SW 1271 (cell line): ENCODE data around the gene SORL1.

Experiments
- DNase-seq, 2 experiments: peaks; one replicate each; lab custom pipeline; 2025; lab: John Stamatoyannopoulos, UW

SORL1 gene

DNA sequence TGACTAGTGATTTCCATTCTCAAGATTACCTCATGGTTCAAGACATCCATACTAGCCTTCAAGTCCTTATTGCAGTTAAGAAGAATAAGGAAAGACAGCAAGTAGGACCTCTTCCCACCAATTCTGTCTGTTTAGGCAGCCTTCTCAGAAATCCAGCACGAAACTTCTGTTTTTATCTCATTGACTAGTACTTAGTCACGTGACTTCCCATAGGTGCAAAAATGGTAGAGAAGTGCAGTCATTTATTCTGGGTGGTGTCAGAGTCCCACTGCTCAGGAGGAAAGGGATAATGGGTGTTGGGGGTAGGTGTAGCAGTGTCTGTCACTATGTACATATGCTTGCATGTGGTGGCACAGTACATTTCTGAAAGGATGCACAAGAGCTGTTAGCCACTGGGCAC lies 58.3 kb downstream of the SORL1 start:
- DNase-seq, result no peak

DNA sequence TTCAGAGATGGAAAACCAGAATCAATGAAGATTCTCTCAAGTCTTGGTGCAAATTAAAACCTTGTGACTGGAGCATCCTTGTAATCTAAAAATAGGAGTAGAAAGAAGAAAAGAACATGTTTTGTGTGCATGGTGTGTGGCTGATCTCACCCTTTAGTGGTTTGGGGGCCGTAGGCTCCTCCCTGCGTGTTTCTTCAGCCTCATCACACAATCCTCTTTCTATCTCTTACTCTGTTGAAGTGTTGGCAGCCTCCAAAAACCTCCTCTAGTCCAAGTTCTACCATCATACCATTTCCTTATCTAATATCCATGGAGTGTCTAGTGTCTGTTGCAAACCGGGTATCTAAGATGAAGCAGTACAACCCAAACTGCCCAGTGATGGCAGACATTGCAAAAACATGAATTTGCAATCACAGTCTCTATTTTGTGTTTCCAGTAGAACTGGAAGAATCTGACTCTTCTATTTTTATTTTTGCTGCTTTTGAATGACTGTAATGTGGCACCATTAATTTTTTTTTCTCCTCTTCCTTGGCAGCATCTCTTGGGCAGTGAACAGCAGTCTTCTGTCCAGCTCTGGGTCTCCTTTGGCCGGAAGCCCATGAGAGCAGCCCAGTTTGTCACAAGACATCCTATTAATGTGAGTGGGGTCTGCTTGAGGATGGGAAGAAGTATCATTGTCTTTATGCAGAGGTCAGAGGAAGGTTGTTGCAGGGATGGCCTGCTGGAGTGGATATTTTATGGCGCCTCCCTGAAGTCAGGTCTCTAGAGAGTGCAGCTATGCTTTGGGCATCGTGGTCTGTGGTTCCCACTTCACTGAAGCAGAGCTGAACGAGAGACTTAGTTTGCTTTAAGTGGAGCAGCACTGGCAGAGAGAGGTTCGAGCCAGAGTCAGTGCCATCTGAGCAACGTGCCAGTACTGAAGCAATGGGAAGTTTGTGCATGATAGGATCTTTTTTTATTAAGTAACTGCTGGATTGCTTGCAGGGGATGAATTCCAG lies 60.7 kb downstream of the SORL1 start:
- no peak for DNase-seq

DNA sequence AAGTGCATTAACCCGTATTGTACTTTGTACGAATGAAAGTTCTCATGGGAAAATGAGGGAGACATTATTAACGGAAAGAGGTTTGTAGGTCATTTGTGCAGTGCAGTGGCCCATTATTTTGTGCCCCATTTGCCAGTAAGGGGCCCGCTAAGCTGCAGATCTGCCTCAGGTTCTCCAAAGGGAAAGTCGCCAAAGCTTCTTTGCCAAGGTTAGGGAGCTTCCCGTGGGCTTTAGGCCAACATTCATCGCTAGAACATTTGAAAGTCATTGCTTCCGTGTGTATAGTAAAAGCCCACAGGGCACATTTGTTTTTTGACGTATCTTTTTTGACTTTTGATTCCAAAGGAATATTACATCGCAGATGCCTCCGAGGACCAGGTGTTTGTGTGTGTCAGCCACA lies 61.7 kb downstream of the SORL1 start:
- DNase-seq, result no peak

DNA sequence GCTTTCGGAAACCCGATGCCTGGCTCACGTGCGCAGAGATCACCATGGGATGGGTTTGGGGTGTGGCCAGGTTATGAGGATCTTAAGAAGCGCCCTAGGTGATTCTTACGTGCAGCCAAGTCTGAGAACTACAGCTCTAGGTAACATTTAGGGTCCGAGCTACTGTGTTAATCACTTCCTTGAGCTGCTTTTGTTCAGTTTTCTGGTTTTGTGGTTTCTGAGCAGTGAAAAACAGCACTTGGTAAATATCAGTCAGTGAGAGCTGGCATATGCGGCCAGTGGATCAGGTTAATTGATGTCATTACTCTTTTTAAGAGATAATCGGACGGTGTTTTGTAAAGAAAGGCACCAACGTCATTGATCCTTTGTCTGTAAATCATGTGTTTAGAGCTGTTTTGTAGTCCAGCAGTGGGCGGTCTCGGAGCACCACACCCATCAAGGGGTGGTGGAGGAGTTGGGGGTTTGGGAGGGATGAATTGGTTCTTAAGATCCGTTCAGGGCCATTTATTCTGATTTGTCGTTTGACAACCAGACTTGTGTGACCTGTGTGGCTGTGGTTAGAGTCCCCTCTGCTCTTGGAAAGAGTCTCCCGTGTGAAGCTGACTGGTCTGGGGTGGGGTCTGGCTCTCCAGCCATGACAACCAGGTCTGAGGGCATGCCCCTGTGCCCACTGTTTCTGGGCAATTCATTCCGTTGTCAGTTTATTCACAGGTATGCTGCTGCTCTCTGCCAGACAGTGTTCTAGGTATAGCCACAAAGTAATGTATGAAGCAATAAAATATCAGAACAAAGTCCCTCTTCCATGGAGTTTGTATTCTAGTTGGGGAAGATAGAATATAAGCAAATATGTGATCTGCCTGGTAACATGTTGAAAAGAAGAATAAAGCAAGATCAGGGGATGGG lies 62.6 kb downstream of the SORL1 start:
- DNase-seq, result no peak

DNA sequence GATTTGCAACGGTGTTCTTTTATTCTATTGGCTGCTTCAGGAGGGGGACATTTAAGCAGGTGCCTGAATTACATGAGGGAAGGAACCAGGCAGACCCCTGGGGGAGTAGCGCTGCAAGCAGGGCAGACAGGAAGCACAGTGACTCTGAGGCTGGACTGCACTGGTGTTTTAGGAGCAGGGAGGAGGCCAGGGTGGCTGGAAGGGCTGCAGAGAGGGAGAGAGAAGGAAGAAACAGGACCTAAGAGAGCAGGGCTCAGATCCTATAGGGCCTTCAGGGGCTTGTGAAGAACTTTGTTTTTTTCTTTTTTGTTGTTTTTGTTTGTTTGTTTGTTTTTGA lies 63.2 kb downstream of the SORL1 start:
- DNase-seq, result no peak

DNA sequence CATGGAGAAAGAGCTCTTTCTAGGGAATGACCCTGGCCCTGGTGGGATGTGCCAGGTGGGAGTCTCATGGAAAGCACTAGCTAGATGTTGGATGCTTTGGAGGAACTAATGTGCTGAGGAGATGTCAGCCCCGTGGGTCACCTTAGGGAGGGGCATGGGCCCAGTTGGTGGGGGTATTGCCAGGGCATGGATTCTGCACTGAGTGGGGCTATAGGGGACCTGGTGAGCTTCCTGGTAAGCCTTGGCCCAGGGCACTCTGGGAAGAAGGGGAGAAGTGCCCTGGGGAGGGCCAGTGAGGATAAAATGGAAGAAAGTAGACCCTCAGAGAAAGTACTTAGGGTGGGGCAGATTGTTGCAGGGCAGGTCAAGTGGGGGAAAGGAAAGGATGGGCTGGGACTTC lies 65.9 kb downstream of the SORL1 start:
- no peak for DNase-seq

DNA sequence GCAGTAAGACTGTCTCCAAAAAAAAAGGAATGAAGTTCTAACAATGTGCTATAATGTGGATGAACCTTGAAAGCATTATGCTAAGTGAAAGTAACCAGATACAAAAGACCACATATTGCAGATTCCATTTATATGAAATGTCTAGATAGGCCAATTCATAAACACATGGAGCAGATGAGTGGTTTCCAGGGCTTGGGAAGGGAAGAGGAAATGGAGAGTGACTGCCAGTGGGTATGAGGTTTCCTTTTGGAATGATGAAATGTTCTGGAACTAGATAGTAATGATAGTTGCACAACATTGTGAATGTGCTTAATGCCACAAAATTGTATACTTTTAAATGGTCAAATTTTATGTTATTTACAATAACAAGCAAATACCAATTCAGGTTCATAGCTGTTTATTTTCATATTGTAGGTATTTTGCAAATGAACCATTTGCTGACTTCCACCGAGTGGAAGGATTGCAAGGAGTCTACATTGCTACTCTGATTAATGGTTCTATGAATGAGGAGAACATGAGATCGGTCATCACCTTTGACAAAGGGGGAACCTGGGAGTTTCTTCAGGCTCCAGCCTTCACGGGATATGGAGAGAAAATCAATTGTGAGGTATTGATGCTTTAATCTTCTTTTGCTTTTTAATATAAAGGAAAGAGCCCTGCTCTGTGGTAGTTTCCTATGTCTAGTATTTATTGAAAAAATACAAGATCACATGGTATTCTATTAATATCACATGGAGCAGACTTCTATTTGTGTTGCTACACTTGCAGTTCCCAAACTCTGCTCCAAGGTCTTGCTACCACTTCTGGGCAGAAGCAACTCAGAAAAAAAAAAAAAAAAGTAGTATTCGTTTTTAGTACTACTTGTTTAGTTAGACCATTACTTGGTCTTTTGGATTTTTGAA lies 68.4 kb downstream of the SORL1 start:
- DNase-seq, result no peak

DNA sequence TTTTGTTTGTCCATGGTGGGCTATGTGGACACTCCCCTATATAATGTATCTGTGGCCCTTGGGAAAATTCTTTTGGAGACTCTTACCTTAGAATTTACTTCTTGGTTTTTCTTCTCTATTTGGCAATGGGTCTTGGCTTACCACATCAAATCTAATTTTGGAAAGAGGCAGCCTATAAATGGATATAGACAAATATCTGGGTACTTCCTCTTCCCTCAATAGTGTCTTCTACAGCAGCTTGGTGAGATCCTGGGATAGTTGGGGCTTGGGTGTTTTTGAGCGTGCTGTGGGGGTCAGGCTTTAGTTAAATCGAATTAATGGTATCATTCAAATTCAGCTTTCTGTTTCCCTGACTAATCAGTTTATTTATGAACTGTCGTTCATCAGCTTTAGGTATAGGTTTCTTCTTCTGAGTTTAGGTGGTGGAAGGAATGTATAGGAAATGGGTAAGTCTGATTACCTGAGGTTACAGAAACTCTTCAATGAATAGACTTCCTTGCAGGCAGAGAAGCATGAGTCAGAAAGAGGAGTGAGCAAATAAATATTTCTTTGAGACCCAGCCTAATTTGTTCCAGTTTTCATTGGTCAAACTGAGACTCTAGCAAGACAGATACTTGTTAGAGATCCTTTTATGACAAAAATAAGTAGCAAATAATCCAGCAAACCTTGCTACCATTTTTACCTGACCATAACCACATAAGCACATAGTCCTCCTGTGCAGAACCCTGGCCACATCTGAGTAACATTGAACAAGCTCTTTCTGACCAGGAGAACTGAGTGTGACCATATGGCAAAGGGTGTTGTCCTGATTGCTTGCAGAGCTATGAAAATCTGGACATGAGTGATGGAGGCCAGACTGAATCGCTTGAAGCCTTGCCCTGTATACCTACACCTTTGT lies 69.3 kb downstream of the SORL1 start:
- no peak for DNase-seq

DNA sequence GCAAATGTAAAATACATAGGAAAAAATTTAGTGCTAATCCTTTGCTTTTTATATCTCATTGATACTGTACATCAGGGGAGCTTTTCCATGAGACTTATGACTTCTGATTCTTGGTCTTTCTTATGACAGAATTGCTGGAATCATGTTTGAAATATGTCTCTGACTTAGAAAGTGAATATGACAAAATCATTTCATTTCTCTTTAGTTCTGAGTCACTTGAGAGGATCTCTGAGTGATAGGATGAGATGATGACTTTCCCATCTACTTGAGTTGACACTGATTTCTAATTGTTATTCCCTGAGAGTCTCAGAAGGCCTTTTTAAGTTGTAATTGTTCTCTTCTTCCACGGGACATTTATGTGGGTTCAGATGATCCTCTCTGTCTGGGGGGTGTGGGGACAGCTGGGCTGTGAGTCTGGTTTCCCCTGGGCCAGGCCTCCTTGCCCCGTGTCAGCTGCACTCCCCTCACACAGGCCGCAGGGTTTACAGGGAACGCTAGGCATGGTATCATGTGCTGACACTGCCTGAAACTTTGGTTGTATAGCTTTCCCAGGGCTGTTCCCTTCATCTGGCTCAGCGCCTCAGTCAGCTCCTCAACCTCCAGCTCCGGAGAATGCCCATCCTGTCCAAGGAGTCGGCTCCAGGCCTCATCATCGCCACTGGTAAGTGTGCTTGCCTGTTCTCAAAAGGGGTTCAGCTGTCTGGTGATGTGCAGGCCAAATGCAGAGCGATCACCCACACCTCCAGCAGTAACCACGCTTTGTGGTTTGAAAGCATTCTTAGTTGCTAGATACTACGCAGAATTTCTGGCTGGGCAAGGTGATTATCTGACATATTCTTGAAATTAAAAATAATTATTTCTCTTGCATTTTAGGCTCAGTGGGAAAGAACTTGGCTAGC lies 70.2 kb downstream of the SORL1 start:
- DNase-seq, result no peak

DNA sequence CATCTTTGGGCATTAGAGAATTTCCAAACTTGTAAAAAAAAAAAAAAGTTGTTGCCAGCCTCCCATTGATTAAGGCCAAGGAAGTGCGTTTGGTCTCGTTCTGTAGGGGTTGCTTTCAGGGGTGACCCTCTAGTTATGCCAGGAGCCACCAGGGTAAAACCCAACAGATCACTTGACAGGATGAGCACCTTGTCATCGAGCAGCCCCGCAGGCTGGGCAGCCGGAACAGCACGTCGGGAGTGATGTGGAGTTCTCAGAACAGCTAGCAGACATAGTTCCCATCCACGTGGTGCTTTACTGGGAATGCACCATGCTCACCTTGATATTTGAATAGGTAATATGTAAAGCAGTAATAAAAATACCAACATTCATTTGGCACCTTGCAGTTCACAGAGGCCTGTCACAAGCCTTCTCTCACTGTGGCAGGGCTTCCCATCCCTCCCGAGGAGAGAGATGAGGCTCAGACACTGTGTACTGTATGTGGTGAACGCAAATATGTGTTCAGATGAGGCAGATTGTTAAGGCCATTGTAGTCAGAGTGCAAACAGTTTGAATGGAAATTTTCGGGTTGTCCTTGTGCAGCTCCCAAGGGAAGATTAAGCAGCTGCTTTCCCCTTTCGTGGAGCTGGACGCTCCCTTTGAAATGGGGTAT lies 71.6 kb downstream of the SORL1 start:
- no peak for DNase-seq

DNA sequence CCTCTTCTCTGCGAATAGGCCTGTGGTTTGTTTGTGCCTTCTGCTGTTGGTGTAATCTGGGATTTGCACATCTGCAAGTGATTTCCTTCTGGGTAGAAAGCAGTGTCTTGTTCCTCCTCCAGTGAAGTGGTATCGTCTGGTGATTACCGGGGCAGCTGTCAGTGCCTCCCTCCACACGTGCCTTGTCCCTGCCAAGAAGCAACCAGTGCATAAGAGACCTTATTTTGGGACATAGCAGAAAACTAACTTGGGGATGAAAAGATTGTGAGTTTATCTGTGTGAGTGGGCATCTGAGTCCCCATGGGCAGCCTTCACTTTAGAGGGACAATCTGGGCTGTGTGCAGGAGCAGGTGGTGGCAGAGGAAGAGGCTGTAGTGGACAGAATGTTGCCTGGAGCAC lies 72.1 kb downstream of the SORL1 start:
- DNase-seq, result no peak

DNA sequence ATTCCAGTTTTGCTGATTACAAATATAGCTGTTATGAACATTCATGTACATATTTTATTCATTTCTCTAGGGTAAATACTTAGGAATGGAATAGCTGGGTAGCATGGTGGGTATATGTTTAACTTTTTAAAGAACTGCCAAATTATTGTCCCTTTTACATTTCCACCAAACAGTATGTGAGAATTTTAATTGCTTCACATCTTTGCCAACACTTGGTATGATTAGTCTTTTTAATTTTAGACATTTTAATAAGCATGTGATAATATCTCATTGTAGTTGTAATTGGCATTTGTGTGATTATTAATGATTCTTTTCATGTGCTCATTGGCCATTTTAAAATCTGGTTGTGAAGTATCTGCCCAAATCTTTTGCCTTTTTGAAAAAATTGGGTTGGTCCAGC lies 73.3 kb downstream of the SORL1 start:
- no peak for DNase-seq

DNA sequence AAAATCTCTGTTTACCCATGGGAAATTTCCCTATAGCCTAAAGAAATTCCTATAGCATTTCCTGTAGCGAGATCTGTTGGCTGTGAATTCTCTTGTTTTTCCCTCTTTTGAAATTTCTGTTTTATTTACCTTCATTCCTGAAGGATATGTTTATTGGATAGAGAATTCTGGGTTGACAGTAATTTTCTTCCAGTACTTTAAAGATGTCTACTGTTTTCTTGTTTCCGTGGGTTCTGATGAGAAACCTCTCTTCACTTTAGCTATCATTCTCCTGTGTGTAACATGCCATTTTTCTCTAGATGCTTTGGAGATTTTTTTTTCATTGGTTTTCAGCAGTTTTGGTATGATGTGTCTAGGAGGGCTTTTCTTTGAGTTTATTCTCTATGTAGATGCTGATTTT lies 78.1 kb downstream of the SORL1 start:
- DNase-seq, result no peak

DNA sequence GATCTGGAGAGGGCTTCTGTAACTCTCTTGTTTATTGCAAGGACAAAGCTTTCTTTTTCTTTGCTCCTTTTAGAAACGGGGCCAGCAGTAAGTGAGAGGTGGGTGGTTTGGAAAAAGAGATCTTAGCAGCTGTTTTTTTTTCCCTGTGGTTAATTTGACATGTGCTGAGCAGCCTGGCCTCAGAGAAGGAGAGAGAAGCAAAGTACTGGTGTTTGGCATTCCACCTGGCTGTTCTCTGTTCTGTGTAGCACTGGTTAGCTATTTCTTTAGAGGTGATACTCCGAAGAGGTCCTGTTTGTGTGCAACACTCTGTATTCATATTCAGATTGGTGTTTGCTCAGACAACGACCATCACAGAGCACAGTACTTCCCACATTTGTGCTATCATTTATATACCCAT lies 81.5 kb downstream of the SORL1 start:
- no peak for DNase-seq

DNA sequence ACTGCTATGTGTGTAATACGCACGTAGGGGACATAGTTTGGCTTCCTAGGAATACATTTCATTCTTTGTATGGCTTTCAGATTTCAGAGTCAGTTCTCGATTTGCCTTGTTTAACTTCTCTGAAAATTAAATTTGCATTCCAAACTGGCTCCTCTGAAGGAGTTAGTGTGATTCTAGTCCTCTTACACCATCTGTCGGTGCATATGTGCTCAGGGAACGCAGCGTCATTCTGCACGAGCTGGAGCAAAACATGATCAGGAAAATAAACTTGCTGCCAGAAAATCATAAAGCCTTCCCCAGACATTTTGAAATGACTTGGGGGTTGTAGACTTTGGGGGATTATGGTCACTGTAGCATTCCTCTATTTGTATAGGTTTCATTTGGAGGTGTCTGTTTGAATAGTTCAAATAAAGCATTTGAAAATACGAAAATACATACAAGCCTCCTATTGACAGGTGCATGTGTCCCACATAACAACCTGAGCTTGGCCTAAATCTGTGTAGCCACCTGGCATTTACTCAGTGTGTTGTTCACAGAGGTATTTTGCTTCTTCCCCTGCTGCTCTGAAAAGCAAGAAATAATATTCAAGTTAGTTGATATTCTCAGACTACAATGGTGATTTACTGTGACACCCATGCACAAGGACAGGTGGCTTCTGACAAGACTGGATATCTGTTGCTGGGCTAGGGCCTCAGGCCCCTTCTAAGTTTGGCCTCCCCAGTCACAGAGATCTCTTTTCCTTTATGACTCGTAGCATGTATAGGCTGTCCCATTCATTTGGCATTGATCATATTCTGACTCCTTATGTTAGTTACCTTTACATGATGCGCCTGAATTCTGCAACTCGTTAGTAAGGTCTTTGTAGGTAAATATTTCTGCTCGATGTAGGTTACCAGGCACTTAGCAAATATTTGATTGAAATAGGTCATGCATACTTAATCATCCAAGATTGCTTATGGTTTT lies 82.3 kb downstream of the SORL1 start:
- no peak for DNase-seq

DNA sequence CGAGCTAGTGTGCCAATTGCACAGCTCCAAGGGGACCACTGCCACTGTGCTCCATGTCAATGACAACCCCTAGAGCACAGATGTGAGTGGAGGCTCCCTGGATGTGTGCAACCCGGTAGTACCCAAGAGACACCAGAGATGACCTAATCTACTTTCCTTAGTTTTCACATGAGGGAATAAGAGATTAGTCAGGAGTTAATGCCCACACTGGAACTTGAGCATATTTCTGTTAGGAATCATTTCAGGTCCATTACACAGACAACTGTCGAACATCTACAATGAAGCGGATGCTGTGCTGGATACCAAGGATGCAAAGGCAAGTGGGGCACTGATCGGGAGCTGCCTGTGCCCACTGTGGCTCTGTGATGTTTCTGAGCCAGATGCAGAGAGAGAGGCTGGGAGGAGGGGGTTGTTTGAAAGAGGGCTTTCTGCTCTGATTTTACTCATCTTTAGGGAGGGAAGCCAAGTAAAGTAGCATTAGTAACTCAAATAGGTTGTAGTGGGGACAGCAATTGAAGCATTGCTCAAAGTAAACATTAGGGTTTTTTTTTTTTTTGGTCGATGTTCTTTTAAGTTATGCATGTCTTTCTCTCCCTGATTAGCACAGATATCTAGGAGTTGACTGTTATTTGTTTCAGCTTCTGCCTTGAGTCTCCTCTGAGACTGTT lies 83.1 kb downstream of the SORL1 start:
- no peak for DNase-seq

DNA sequence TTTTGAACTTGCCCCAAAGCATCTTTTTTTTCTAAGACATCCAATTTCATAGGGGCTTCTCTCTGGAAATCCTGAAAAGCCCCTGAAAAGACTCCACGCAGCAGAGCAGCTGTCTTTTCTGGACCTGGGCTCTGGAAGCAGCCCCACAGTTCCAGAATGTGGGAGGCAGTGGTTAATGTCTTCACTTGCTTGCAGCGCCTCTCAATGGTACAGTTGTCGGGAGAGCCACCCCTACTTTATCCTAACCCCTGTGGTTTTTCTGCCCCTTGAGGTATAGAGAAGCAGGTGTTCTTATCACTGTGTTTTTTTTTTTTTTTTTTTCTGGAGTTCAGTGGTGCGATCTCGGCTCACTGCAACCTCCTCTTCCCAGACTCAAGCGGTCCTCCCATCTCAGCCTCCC lies 84.0 kb downstream of the SORL1 start:
- no peak for DNase-seq

DNA sequence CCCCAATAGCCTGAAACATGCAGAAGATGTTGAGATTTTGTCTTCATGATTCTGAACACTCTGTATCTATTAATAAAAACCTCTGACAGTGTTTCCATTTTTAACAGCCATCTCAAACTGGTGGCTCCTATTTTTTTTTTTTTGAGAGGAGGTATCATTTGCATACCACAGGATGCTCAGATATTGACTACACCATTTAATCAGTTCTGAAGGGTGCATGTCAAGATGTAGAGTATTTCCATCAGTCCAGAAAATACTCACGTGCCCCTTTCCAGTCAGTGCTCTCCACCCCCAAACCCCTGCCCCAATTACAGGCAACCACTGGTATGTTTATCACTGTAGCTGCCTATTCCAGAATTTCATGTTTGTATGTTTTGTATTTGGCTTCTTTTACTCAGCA lies 85.9 kb downstream of the SORL1 start:
- DNase-seq, result no peak
